Measurements from ENCODE around the gene MSH3.

Gene MSH3

DNA sequence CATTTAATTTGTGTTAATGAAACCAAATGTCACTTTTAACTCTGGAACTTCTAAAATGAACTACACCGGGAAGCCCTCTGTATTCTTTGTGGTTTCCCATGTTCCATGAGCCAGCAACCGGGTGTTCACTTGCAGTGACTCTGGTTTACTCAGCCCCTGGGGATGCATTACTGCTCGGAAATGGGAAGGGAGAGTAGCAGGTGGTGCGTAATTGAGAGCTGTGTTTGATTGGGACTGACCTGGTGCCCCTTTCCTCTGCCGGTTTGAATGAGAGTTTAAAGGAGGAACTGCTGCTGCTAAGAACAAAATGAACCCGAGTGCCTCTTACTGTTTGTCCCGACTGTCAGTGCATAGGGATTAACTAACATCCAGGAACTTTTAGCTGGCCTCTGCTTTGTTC lies 100.4 kb downstream of the MSH3 start:
- Histone ChIP-seq H3K4me1 (ENCODE audit: insufficient read depth, low read length) (peaks cover 30% of the 10 kb centered on the region), H3K9me3 (ENCODE audit: insufficient read depth, low read depth, low read length) (no peaks in the 10 kb centered on the region), H3K9ac (ENCODE audit: low read depth, low read length) (no peak overlapping the region), H3K4me3 (ENCODE audit: low read length) (no peak overlapping the region), H3K36me3 (ENCODE audit: insufficient read depth, low read length) (peaks cover 7% of the 10 kb centered on the region; the same call in 1 of the 2 replicates), H3K27me3 (ENCODE audit: insufficient read depth, low read length) (no peaks in the 10 kb centered on the region), H3K27ac (ENCODE audit: low read depth, low read length) (no peak overlapping the region)
- 78% methylated on average over 7 of the region's 7 CpGs for WGBS

DNA sequence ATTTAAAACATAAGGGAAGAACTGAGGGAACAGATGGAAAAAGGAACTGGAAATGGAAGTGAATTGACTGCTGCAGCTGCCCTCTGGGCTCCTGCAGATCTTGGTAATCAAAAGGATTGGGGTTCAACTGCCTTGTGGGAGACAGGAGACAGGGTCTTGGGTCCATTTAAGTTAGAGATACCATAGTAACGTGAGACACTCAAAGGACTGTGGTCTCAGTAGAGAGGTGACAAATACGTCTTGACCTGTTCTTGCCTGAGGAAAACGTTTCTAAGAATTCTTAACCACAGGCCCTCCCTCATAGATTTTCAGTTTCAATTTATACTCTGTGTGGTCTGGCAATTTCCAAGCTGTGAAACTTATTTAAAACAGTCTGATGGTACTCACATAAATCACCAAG lies 101.2 kb downstream of the MSH3 start:
- WGBS = 91% methylated on average over 3 of the region's 3 CpGs
- no peaks in the 10 kb centered on the region for H3K27me3 ChIP-seq (ENCODE audit: insufficient read depth, low read length)
- no peak overlapping the region for H3K4me3 ChIP-seq (ENCODE audit: low read length)
- peaks cover 30% of the 10 kb centered on the region for H3K4me1 ChIP-seq (ENCODE audit: insufficient read depth, low read length)
- peaks cover 7% of the 10 kb centered on the region; the same call in 1 of the 2 replicates for H3K36me3 ChIP-seq (ENCODE audit: insufficient read depth, low read length)
- no peak overlapping the region for H3K27ac ChIP-seq (ENCODE audit: low read depth, low read length)
- H3K9ac ChIP-seq (ENCODE audit: low read depth, low read length) = no peak overlapping the region
- no peaks in the 10 kb centered on the region for H3K9me3 ChIP-seq (ENCODE audit: insufficient read depth, low read depth, low read length)

DNA sequence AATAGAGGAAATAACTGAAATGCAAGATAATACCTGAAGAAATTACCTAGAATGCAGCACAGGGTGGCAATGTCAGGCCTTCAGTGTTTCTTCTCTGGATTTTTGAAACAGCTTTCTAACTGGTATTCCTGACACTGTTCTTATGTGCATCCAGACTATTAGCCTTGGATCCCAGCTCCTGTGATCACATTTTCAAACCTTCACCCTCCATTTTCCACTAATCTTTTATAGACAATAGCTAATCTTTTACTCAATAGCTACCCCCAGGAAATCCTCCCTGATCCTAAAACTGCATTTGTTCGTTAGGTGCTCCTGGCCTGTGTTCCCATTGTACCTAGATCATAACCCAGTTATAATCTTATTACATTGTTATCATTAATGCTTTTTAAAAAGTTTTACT lies 101.8 kb downstream of the MSH3 start:
- Histone ChIP-seq H3K27me3 (ENCODE audit: insufficient read depth, low read length) (no peaks in the 10 kb centered on the region), H3K9me3 (ENCODE audit: insufficient read depth, low read depth, low read length) (no peaks in the 10 kb centered on the region), H3K4me1 (ENCODE audit: insufficient read depth, low read length) (peaks cover 30% of the 10 kb centered on the region), H3K9ac (ENCODE audit: low read depth, low read length) (no peak overlapping the region), H3K4me3 (ENCODE audit: low read length) (no peak overlapping the region), H3K27ac (ENCODE audit: low read depth, low read length) (no peak overlapping the region), H3K36me3 (ENCODE audit: insufficient read depth, low read length) (peaks cover 7% of the 10 kb centered on the region; the same call in 1 of the 2 replicates)
- WGBS = 94% methylated on average over 1 of the region's 1 CpG

DNA sequence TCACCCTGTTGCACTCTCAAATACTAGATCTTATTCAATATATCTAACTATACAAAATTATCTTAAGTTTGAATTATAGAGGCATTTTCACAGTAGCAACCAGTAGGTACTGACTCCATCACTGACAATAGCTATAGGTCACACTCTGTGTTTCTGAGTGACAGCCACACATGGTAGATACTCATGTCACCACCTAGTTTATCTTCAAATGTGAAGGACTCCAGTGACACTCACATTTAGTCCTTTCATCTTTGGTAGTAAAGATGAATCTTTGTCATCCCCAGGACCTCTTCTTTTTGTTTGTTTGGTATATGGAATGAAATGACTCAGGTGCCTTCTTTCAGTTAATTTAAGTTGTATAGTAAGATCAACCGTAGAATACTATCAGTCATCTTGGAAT lies 102.8 kb downstream of the MSH3 start:
- Histone ChIP-seq H3K36me3 (ENCODE audit: insufficient read depth, low read length) (peaks cover 13% of the 10 kb centered on the region), H3K9ac (ENCODE audit: low read depth, low read length) (no peak overlapping the region), H3K27me3 (ENCODE audit: insufficient read depth, low read length) (no peaks in the 10 kb centered on the region), H3K9me3 (ENCODE audit: insufficient read depth, low read depth, low read length) (no peaks in the 10 kb centered on the region), H3K4me3 (ENCODE audit: low read length) (no peak overlapping the region), H3K27ac (ENCODE audit: low read depth, low read length) (no peak overlapping the region), H3K4me1 (ENCODE audit: insufficient read depth, low read length) (peaks cover 30% of the 10 kb centered on the region)
- 100% methylated on average over 1 of the region's 1 CpG for WGBS

DNA sequence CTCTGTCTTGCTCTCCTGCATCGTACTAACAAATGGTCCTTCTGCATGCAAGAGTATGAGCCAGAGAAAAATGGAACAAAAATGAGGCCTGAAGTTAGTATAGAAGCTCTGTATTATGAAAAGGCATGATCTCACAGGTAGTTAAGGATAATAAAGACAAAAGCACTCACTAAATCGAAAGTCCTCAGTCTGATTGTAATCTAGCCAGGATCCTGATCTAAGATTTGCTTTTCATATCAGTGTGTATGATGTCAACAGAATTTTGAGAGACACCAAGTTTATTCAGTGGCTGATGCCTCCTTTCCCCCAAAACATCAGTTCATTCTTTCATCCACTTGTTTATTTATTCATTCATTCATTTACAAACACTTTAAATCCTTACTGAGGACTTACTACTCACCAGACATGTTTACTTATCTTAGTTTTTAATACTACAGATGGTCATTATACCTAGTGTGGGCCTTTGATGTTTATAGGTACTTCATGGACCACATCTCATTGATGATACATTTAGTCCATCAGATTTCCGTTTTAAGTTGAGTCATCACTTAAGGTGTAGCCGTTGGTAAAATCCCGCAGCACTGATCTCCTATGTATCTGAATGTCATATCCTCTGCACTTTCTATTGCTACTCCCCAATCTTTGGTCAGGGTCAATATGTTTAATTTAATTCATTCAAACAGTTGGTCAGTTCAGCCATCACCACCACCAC lies 105.6 kb downstream of the MSH3 start:
- Histone ChIP-seq H3K27me3 (ENCODE audit: insufficient read depth, low read length) (no peaks in the 10 kb centered on the region), H3K36me3 (ENCODE audit: insufficient read depth, low read length) (peaks cover 8% of the 10 kb centered on the region), H3K9ac (ENCODE audit: low read depth, low read length) (no peak overlapping the region), H3K4me1 (ENCODE audit: insufficient read depth, low read length) (peaks cover 14% of the 10 kb centered on the region), H3K4me3 (ENCODE audit: low read length) (no peak overlapping the region), H3K9me3 (ENCODE audit: insufficient read depth, low read depth, low read length) (no peaks in the 10 kb centered on the region), H3K27ac (ENCODE audit: low read depth, low read length) (no peak overlapping the region)
- WGBS = 98% methylated on average over 5 of the region's 5 CpGs

DNA sequence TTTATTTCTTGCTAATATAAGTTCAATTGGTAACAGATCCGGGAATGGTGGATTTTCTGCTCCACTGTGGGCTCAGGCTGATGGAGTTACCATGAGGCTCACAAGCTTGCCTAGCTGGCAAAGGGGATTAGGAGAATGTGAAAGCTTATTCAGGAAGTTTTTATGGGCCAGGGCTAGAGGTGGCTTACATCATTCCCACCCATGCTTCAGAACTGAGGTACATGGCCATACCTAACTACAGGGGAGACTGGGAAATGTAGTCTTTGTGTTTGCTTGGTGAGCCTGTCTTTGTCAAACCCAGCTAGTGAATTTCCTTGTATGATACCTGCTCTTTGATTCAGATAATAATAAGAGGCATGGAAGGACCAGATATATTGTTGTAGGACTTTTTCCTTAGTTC lies 106.2 kb downstream of the MSH3 start:
- peaks cover 7% of the 10 kb centered on the region for H3K4me1 ChIP-seq (ENCODE audit: insufficient read depth, low read length)
- H3K27ac ChIP-seq (ENCODE audit: low read depth, low read length) = no peak overlapping the region
- no peak overlapping the region for H3K4me3 ChIP-seq (ENCODE audit: low read length)
- H3K9me3 ChIP-seq (ENCODE audit: insufficient read depth, low read depth, low read length) = no peaks in the 10 kb centered on the region
- no peaks in the 10 kb centered on the region for H3K27me3 ChIP-seq (ENCODE audit: insufficient read depth, low read length)
- peaks cover 8% of the 10 kb centered on the region for H3K36me3 ChIP-seq (ENCODE audit: insufficient read depth, low read length)
- 88% methylated on average over 1 of the region's 1 CpG for WGBS
- H3K9ac ChIP-seq (ENCODE audit: low read depth, low read length) = no peak overlapping the region

DNA sequence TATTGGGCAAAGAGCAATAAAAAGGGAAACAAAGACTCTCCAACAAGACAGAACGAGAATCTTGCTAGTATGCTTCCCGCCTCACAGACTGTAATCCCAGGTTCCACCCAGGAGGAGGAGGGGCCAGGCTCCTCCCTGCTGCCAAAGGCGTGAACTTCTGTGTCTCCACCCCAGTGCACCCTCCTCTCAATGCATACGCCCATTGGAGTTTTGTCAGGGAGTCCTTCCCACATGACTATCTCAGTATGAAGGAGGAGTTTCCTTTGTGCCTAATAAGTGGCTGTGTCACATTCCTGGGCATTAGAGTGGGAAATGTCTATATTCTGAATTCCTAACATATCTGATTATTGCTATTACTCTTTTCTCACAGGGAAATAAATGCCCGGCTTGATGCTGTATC lies 106.7 kb downstream of the MSH3 start:
- 94% methylated on average over 5 of the region's 5 CpGs for WGBS
- peaks cover 2% of the 10 kb centered on the region for H3K4me1 ChIP-seq (ENCODE audit: insufficient read depth, low read length)
- H3K4me3 ChIP-seq (ENCODE audit: low read length) = no peak overlapping the region
- no peaks in the 10 kb centered on the region for H3K27me3 ChIP-seq (ENCODE audit: insufficient read depth, low read length)
- H3K9me3 ChIP-seq (ENCODE audit: insufficient read depth, low read depth, low read length) = no peaks in the 10 kb centered on the region
- no peak overlapping the region for H3K9ac ChIP-seq (ENCODE audit: low read depth, low read length)
- peaks cover 8% of the 10 kb centered on the region for H3K36me3 ChIP-seq (ENCODE audit: insufficient read depth, low read length)
- no peak overlapping the region for H3K27ac ChIP-seq (ENCODE audit: low read depth, low read length)

DNA sequence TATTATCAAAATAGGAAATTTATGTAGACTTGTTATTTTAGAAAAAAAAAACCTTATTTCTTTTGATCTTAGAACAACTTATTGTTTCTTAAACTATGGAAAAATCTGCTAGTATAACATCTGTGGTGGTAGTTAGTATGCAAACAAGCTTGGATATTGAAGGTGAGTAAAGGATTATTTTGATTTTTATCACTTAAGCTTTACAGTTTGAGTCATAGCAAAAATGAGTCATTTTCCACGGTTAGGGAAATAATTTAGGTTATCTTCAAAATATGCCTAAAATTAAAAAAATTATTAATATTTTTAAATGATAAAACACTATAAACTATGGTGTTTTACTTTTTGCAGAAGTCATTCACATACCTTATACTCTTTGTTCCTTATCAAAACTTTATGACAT lies 107.5 kb downstream of the MSH3 start:
- no peak overlapping the region for H3K4me3 ChIP-seq (ENCODE audit: low read length)
- no peak overlapping the region for H3K27ac ChIP-seq (ENCODE audit: low read depth, low read length)
- H3K9me3 ChIP-seq (ENCODE audit: insufficient read depth, low read depth, low read length) = no peaks in the 10 kb centered on the region
- H3K36me3 ChIP-seq (ENCODE audit: insufficient read depth, low read length) = peaks cover 8% of the 10 kb centered on the region
- WGBS = no CpG with 5 or more reads among the region's 1 CpG
- no peak overlapping the region for H3K9ac ChIP-seq (ENCODE audit: low read depth, low read length)
- no peaks in the 10 kb centered on the region for H3K27me3 ChIP-seq (ENCODE audit: insufficient read depth, low read length)
- H3K4me1 ChIP-seq (ENCODE audit: insufficient read depth, low read length) = no peaks in the 10 kb centered on the region; the same call in 1 of the 2 replicates

DNA sequence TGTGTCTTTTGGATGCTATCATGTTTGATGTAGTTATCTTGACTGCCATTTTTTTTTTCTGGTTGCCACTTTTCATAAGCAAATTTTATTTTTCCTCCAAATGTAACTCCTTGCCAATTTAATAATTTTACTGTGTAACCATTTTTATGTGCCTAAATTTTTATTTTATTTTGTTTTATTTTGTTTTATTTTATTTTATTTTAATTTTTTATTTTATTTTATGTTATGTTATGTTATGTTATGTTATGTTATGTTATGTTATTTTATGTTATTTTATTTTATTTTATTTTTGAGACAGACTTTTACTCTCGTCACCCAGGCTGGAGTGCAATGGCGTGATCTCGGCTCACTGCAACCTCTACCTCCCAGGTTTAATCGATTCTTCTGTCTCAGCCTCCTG lies 108.1 kb downstream of the MSH3 start:
- H3K36me3 ChIP-seq (ENCODE audit: insufficient read depth, low read length) = peaks cover 6% of the 10 kb centered on the region

DNA sequence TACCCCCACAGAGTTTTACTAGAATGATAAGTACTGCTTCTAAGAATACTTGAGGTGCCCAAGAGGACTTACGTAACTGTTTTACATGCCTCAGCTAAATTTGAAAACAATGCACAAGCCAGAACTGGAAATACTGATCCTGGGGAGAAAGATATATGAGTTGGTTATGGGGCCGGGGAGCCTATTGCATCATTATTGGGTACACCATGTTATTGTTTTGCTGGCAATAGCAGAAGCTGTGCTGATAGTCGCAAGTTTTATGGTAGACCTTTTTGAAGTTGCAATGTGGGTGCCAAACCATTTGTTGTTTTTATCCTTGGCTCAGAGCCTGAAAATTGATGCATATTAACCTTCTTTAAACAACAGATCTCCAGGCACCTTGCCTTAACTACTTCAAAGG lies 108.8 kb downstream of the MSH3 start:
- no peaks in the 10 kb centered on the region for H3K9me3 ChIP-seq (ENCODE audit: insufficient read depth, low read depth, low read length)
- no peaks in the 10 kb centered on the region for H3K27me3 ChIP-seq (ENCODE audit: insufficient read depth, low read length)
- peaks cover 6% of the 10 kb centered on the region for H3K36me3 ChIP-seq (ENCODE audit: insufficient read depth, low read length)
- H3K9ac ChIP-seq (ENCODE audit: low read depth, low read length) = no peak overlapping the region
- H3K4me3 ChIP-seq (ENCODE audit: low read length) = no peak overlapping the region
- no peak overlapping the region for H3K27ac ChIP-seq (ENCODE audit: low read depth, low read length)
- WGBS = 98% methylated on average over 3 of the region's 3 CpGs
- no peaks in the 10 kb centered on the region; the same call in 1 of the 2 replicates for H3K4me1 ChIP-seq (ENCODE audit: insufficient read depth, low read length)

More for the DNA sequence above, 108.1 kb downstream of the MSH3 start:
- Histone ChIP-seq H3K27ac (ENCODE audit: low read depth, low read length) (no peak overlapping the region), H3K9me3 (ENCODE audit: insufficient read depth, low read depth, low read length) (no peaks in the 10 kb centered on the region), H3K4me3 (ENCODE audit: low read length) (no peak overlapping the region), H3K27me3 (ENCODE audit: insufficient read depth, low read length) (no peaks in the 10 kb centered on the region), H3K9ac (ENCODE audit: low read depth, low read length) (no peak overlapping the region), H3K4me1 (ENCODE audit: insufficient read depth, low read length) (no peaks in the 10 kb centered on the region; the same call in 1 of the 2 replicates)
- 100% methylated on average over 4 of the region's 4 CpGs for WGBS

DNA sequence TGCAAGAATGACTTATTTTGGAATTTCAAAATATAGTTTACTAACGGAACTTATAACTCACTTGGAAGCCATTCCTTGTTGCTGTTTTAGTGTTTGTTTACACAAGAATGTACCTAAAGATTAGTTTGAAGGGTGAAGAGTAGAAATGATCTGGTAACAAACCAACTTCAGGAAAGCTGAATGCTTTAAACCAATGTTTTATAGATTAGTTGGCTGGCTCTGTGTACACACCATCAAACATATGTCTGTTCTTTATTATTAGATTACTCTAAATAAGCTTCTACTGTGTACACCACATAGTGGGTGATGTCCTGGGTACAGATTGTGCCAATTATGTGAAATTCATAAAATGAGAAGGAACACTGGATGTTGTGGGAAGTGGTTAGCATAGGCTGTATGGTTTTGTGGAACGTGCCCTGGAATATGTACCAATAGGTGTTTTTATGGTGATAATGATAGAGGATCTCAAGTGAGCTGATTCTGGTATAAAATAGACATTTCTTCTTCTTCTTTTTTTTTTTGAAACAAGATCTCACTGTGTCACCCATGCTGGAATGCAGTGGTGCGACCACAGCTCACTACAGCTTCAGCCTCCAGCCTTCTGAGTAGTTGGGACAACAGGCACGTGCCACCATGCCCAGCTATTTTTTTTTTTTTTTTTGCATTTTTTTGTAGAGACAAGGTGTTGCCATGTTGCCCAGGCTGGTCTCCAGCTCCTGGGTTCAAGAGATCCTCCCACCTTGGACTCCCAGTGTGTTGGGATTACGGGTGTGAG lies 109.6 kb downstream of the MSH3 start:
- Histone ChIP-seq H3K9me3 (ENCODE audit: insufficient read depth, low read depth, low read length) (no peaks in the 10 kb centered on the region), H3K9ac (ENCODE audit: low read depth, low read length) (no peak overlapping the region), H3K27ac (ENCODE audit: low read depth, low read length) (no peak overlapping the region), H3K36me3 (ENCODE audit: insufficient read depth, low read length) (peaks cover 10% of the 10 kb centered on the region), H3K27me3 (ENCODE audit: insufficient read depth, low read length) (no peaks in the 10 kb centered on the region), H3K4me3 (ENCODE audit: low read length) (no peak overlapping the region), H3K4me1 (ENCODE audit: insufficient read depth, low read length) (no peaks in the 10 kb centered on the region; the same call in 1 of the 2 replicates)
- whole genome bisulfite sequencing = 95% methylated on average over 5 of the region's 5 CpGs
